Measurements from ENCODE around the gene NOP9.

The NOP9 gene

DNA sequence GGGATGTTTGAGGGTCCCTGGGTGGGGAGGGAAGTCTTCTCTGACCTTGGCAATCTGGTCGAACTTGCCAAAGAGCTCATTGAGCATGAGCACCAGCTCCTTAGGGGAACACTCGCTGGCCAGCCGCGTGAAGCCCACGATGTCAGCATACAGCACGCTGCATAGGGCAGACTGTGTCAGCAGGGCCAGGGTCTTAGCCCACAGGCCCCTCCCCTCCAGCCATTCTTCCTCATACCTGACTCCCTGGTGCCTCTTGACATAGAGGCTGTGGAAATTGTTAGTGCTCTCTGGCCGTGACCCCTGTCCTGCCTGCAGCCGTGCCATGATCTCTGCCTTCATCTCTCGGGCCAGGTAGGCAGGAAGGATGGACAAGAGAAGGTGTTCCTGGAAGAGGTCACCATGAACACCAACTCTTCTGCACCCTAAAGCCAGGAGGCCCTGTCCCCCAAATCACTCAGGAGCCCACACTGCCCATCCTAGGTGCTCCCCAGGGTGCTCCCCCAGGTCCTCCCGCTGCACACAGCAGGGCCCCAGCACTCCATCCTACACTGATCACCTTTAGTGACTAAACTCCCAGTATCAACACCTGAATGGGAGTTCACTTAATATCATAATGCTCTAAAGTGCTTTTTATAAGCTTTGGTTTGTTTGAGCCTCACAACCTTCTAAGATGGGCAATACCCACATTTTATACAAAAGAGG, 31.5 kb downstream of the NOP9 start:
- peaks cover 1% of the 10 kb centered on the region; the same call in 1 of the 2 replicates for H3K36me3 ChIP-seq (ENCODE audit: insufficient read depth, low read length)
- 0 out of 2 replicates have a peak, but pooled peaks cover 5% of the 10 kb centered on the region for H3K27me3 ChIP-seq (ENCODE audit: insufficient read depth, low read length)
- TF ChIP-seq, protein P1, sequence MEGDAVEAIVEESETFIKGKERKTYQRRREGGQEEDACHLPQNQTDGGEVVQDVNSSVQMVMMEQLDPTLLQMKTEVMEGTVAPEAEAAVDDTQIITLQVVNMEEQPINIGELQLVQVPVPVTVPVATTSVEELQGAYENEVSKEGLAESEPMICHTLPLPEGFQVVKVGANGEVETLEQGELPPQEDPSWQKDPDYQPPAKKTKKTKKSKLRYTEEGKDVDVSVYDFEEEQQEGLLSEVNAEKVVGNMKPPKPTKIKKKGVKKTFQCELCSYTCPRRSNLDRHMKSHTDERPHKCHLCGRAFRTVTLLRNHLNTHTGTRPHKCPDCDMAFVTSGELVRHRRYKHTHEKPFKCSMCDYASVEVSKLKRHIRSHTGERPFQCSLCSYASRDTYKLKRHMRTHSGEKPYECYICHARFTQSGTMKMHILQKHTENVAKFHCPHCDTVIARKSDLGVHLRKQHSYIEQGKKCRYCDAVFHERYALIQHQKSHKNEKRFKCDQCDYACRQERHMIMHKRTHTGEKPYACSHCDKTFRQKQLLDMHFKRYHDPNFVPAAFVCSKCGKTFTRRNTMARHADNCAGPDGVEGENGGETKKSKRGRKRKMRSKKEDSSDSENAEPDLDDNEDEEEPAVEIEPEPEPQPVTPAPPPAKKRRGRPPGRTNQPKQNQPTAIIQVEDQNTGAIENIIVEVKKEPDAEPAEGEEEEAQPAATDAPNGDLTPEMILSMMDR (IDR thresholded peaks at IDR 0.05; ENCODE audit: low read length): no peak
- no peak for TF ChIP-seq EZH2 (IDR thresholded peaks at IDR 0.05; ENCODE audit: borderline replicate concordance, low read length)
- no peaks in the 10 kb centered on the region for H3K79me2 ChIP-seq (ENCODE audit: insufficient read depth, low read length)
- no peak overlapping the region for H3K4me3 ChIP-seq (ENCODE audit: low read depth, low read length, poor library complexity, severe bottlenecking)
- no peaks in the 10 kb centered on the region for H3F3A ChIP-seq (ENCODE audit: insufficient read depth, low read length)
- no peak overlapping the region for H3K27ac ChIP-seq (ENCODE audit: low read depth, low read length, poor library complexity, severe bottlenecking)
- no peaks in the 10 kb centered on the region for H4K20me1 ChIP-seq (ENCODE audit: insufficient read depth, low read length)
- H3K9me2 ChIP-seq (ENCODE audit: low read depth, low read length): no peaks in the 10 kb centered on the region
- no peak overlapping the region for H2AFZ ChIP-seq (ENCODE audit: low read length)
- H3K4me1 ChIP-seq (ENCODE audit: insufficient read depth, low read length, severe bottlenecking): peaks cover 26% of the 10 kb centered on the region
- no peak overlapping the region for H3K9ac ChIP-seq (ENCODE audit: low read length)
- H3K9me3 ChIP-seq (ENCODE audit: low read length): no peaks in the 10 kb centered on the region
- H3K4me2 ChIP-seq (ENCODE audit: low read length): no peak overlapping the region

DNA sequence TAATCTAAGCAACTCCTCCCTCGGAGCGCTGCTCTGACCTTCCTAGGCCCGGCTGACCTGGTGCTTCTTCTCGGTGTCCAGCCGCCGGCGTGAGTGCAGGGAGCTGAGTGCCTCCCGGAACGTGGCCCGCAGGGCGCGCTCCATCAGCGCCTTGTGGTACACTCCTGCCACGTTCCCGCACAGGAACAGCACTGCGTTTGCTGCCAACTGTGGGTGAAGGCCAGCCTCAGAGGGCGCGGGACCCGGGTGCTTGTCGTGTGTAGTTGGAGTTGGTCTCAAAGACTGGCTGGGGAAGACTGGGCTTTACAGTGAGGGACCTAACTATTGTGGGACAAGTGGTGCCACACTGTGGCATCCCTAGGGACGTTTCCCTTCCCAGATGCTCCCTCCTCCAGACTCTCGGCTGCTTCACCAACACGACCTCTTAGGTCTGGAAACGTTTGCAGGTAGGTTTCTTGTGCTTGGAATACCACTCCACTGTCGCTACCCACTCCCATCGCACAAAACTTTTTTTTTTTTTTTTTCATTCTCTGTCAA, 32.1 kb downstream of the NOP9 start:
- Histone ChIP-seq H4K20me1 (ENCODE audit: insufficient read depth, low read length) (no peaks in the 10 kb centered on the region), H3K4me2 (ENCODE audit: low read length) (peak overlapping the region; percentile 85), H3K9ac (ENCODE audit: low read length) (no peak overlapping the region), H3K27ac (ENCODE audit: low read depth, low read length, poor library complexity, severe bottlenecking) (no peak overlapping the region), H3K4me1 (ENCODE audit: insufficient read depth, low read length, severe bottlenecking) (peaks cover 26% of the 10 kb centered on the region), H3K9me2 (ENCODE audit: low read depth, low read length) (no peaks in the 10 kb centered on the region), H2AFZ (ENCODE audit: low read length) (no peak overlapping the region), H3K36me3 (ENCODE audit: insufficient read depth, low read length) (peaks cover 4% of the 10 kb centered on the region; the same call in 1 of the 2 replicates), H3K79me2 (ENCODE audit: insufficient read depth, low read length) (no peaks in the 10 kb centered on the region), H3F3A (ENCODE audit: insufficient read depth, low read length) (no peaks in the 10 kb centered on the region), H3K9me3 (ENCODE audit: low read length) (no peaks in the 10 kb centered on the region), H3K27me3 (ENCODE audit: insufficient read depth, low read length) (0 out of 2 replicates have a peak, but pooled peaks cover 5% of the 10 kb centered on the region), H3K4me3 (ENCODE audit: low read depth, low read length, poor library complexity, severe bottlenecking) (no peak overlapping the region)
- TF ChIP-seq, protein P1 (IDR thresholded peaks at IDR 0.05; ENCODE audit: low read length): no peak
- TF ChIP-seq EZH2 (IDR thresholded peaks at IDR 0.05; ENCODE audit: borderline replicate concordance, low read length): no peak

- H3K79me2 ChIP-seq (ENCODE audit: insufficient read depth, low read length): no peaks in the 10 kb centered on the region
- peak overlapping the region; percentile 54 for H3K4me3 ChIP-seq (ENCODE audit: low read depth, low read length, poor library complexity, severe bottlenecking)
- TF ChIP-seq, protein P1 (IDR thresholded peaks at IDR 0.05; ENCODE audit: low read length): peak; percentile 94
- TF ChIP-seq EZH2 (IDR thresholded peaks at IDR 0.05; ENCODE audit: borderline replicate concordance, low read length): no peak
- H3K4me2 ChIP-seq (ENCODE audit: low read length): peak overlapping the region; percentile 85
- H3F3A ChIP-seq (ENCODE audit: insufficient read depth, low read length): no peaks in the 10 kb centered on the region
- 0 out of 2 replicates have a peak, but pooled peaks cover 5% of the 10 kb centered on the region for H3K27me3 ChIP-seq (ENCODE audit: insufficient read depth, low read length)
- no peak overlapping the region; the same call in 1 of the 2 replicates for H3K9ac ChIP-seq (ENCODE audit: low read length)
- H3K27ac ChIP-seq (ENCODE audit: low read depth, low read length, poor library complexity, severe bottlenecking): no peak overlapping the region
- H4K20me1 ChIP-seq (ENCODE audit: insufficient read depth, low read length): no peaks in the 10 kb centered on the region
- H3K9me2 ChIP-seq (ENCODE audit: low read depth, low read length): no peaks in the 10 kb centered on the region
- peaks cover 26% of the 10 kb centered on the region for H3K4me1 ChIP-seq (ENCODE audit: insufficient read depth, low read length, severe bottlenecking)
- no peaks in the 10 kb centered on the region for H3K9me3 ChIP-seq (ENCODE audit: low read length)
- H2AFZ ChIP-seq (ENCODE audit: low read length): no peak overlapping the region
- peaks cover 10% of the 10 kb centered on the region; the same call in 1 of the 2 replicates for H3K36me3 ChIP-seq (ENCODE audit: insufficient read depth, low read length)
These were observed 32.8 kb downstream of the NOP9 start for GRCh38 chr14:24332268-24332993.
